Measurements from ENCODE around the gene PPP3R1. TPM values are rescaled to one million over a fixed set of nuclear protein-coding genes. Genes with fewer than 3 reads are reported as not detected.

The PPP3R1 gene
- total RNA-seq, 1 experiment from 2014 or later: 74.2 TPM

- Histone ChIP-seq H3K4ac (ENCODE audit: low read depth, low read length) (no peak overlapping the region), H2BK20ac (ENCODE audit: low read depth, low read length, poor library complexity, severe bottlenecking) (no peak overlapping the region), H2AK5ac (ENCODE audit: insufficient read length, low read length) (no peak overlapping the region), H3K23me2 (ENCODE audit: insufficient read length, low read depth, low read length, poor library complexity, severe bottlenecking) (no peaks in the 10 kb centered on the region), H2BK15ac (ENCODE audit: low read depth, low read length) (no peak overlapping the region), H3K4me2 (ENCODE audit: insufficient read depth, insufficient read length, low read length) (no peak overlapping the region), H3T11ph (ENCODE audit: low read length) (no peak overlapping the region), H3K27ac (ENCODE audit: insufficient read length, low read depth, low read length) (no peak overlapping the region), H3K18ac (ENCODE audit: insufficient read length, low read depth, low read length) (no peak overlapping the region), H2AFZ (ENCODE audit: low read length) (no peak overlapping the region), H3K23ac (ENCODE audit: insufficient read length, low read depth, low read length) (no peak overlapping the region), H4K8ac (replicated peaks; ENCODE audit: insufficient read length, low read depth, low read length) (no peak overlapping the region), H2BK120ac (ENCODE audit: low read depth, low read length, poor library complexity, severe bottlenecking) (no peak overlapping the region), H3K14ac (ENCODE audit: insufficient read depth, low read length) (no peak overlapping the region), H4K20me1 (ENCODE audit: control insufficient read depth, insufficient read depth, insufficient read length) (no peaks in the 10 kb centered on the region), H4K5ac (ENCODE audit: insufficient read length, low read depth, low read length) (no peak overlapping the region), H3K56ac (ENCODE audit: insufficient read length, low read depth, low read length) (no peak overlapping the region), H3K79me1 (ENCODE audit: insufficient read depth, low read depth, low read length, poor library complexity, severe bottlenecking) (no peaks in the 10 kb centered on the region), H3K4me1 (ENCODE audit: insufficient read depth, low read length) (peaks cover 2% of the 10 kb centered on the region; the same call in 1 of the 2 replicates), H3K9ac (ENCODE audit: extremely low read depth, insufficient read length, low read length) (no peak overlapping the region), H3K27me3 (ENCODE audit: insufficient read depth, low read length) (no peaks in the 10 kb centered on the region), H3K9me3 (ENCODE audit: control insufficient read depth, low read depth, low read length) (no peaks in the 10 kb centered on the region), H3K79me2 (ENCODE audit: insufficient read depth, low read length) (no peaks in the 10 kb centered on the region), H2BK5ac (ENCODE audit: insufficient read length, low read length) (no peak overlapping the region), H4K91ac (ENCODE audit: insufficient read length, low read depth, low read length) (no peak overlapping the region), H2BK12ac (ENCODE audit: insufficient read length, low read depth, low read length) (no peak overlapping the region)
- WGBS (ENCODE audit: extremely low coverage, insufficient read length, low lambda C conversion rate): no CpG with 5 or more reads among the region's 2 CpGs
- Mint-ChIP-seq H3K36me3 (ENCODE audit: insufficient read depth in 1 of 3, low read depth in 3 of 3) (no peaks in the 10 kb centered on the region), H3K4me1 (peaks cover 10 to 13% of the 10 kb centered on the region in 2 experiments), H3K27ac (no peak overlapping the region), H3K9me3 (no peaks in the 10 kb centered on the region), H3K4me3 (no peak overlapping the region), H3K27me3 (ENCODE audit: low read depth) (no peaks in the 10 kb centered on the region)
- TF ChIP-seq, protein P1, sequence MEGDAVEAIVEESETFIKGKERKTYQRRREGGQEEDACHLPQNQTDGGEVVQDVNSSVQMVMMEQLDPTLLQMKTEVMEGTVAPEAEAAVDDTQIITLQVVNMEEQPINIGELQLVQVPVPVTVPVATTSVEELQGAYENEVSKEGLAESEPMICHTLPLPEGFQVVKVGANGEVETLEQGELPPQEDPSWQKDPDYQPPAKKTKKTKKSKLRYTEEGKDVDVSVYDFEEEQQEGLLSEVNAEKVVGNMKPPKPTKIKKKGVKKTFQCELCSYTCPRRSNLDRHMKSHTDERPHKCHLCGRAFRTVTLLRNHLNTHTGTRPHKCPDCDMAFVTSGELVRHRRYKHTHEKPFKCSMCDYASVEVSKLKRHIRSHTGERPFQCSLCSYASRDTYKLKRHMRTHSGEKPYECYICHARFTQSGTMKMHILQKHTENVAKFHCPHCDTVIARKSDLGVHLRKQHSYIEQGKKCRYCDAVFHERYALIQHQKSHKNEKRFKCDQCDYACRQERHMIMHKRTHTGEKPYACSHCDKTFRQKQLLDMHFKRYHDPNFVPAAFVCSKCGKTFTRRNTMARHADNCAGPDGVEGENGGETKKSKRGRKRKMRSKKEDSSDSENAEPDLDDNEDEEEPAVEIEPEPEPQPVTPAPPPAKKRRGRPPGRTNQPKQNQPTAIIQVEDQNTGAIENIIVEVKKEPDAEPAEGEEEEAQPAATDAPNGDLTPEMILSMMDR (conservative IDR thresholded peaks at IDR 0.05): no peak
- no peak for DNase-seq
Measured at GRCh38 chr2:68258851-68259250, 6.5 kb upstream of the PPP3R1 start.

Data from H9 (cell line).